ENCODE results near the gene SERPINB2.

SERPINB2 gene, protein sequence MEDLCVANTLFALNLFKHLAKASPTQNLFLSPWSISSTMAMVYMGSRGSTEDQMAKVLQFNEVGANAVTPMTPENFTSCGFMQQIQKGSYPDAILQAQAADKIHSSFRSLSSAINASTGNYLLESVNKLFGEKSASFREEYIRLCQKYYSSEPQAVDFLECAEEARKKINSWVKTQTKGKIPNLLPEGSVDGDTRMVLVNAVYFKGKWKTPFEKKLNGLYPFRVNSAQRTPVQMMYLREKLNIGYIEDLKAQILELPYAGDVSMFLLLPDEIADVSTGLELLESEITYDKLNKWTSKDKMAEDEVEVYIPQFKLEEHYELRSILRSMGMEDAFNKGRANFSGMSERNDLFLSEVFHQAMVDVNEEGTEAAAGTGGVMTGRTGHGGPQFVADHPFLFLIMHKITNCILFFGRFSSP

DNA sequence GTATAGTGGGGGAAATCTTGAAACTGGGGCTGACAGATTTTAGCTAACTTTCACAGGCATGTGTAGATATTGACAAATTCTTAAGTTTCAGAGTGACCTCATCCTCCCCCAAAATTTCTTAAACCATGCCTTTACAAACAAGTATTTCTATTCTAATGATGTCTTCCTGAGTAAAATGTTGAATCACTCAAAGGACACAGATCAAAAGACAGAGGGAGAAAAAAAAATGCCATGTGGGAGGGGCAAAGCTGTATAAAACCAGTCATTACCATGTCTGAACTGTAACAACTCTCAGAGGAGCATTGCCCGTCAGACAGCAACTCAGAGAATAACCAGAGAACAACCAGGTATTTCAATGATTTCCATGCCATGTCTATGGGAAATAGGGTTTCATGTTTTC lies at the start of gene SERPINB2:
TSS of gene SERPINB2 (plus strand) at position 282 of the 400 bp plus-strand sequence. CDS start 3,740 bp downstream, outside the sequence.
- Histone ChIP-seq H3K9me3 (ENCODE audit: low read length) (no peaks in the 10 kb centered on the region), H3K27ac (ENCODE audit: low read depth, low read length, poor library complexity, severe bottlenecking) (no peak within 1 kb of the TSS), H3K27me3 (ENCODE audit: insufficient read depth, low read length) (no peaks in the 10 kb centered on the region), H3K79me2 (ENCODE audit: insufficient read depth, low read length) (no peaks in the 10 kb centered on the region), H2AFZ (ENCODE audit: low read length) (no peak within 1 kb of the TSS), H4K20me1 (ENCODE audit: insufficient read depth, low read length) (no peaks in the 10 kb centered on the region), H3F3A (ENCODE audit: insufficient read depth, low read length) (no peaks in the 10 kb centered on the region), H3K9me2 (ENCODE audit: low read depth, low read length) (no peaks in the 10 kb centered on the region), H3K4me3 (ENCODE audit: low read depth, low read length, poor library complexity, severe bottlenecking) (no peak within 1 kb of the TSS), H3K9ac (ENCODE audit: low read length) (no peak within 1 kb of the TSS), H3K4me1 (ENCODE audit: insufficient read depth, low read length, severe bottlenecking) (no peaks in the 10 kb centered on the region), H3K4me2 (ENCODE audit: low read length) (no peak within 1 kb of the TSS), H3K36me3 (ENCODE audit: insufficient read depth, low read length) (no peaks in the 10 kb centered on the region)
- TF ChIP-seq CTCF (IDR thresholded peaks at IDR 0.05; ENCODE audit: low read length) (no peak), EZH2 (IDR thresholded peaks at IDR 0.05; ENCODE audit: borderline replicate concordance, low read length) (no peak)

GRCh38 chr18:63843008-63843407 lies 44.5 kb upstream of the SERPINB2 start:
- no peaks in the 10 kb centered on the region for H4K20me1 ChIP-seq (ENCODE audit: insufficient read depth, low read length)
- no peaks in the 10 kb centered on the region for H3K9me3 ChIP-seq (ENCODE audit: low read length)
- H3K4me3 ChIP-seq (ENCODE audit: low read depth, low read length, poor library complexity, severe bottlenecking): no peak overlapping the region
- no peaks in the 10 kb centered on the region for H3K4me1 ChIP-seq (ENCODE audit: insufficient read depth, low read length, severe bottlenecking)
- H3K79me2 ChIP-seq (ENCODE audit: insufficient read depth, low read length): no peaks in the 10 kb centered on the region
- H3K27ac ChIP-seq (ENCODE audit: low read depth, low read length, poor library complexity, severe bottlenecking): no peak overlapping the region
- H3K36me3 ChIP-seq (ENCODE audit: insufficient read depth, low read length): no peaks in the 10 kb centered on the region
- H3K9ac ChIP-seq (ENCODE audit: low read length): no peak overlapping the region
- H2AFZ ChIP-seq (ENCODE audit: low read length): no peak overlapping the region
- H3K27me3 ChIP-seq (ENCODE audit: insufficient read depth, low read length): no peaks in the 10 kb centered on the region
- TF ChIP-seq CTCF (IDR thresholded peaks at IDR 0.05; ENCODE audit: low read length) (no peak), EZH2 (IDR thresholded peaks at IDR 0.05; ENCODE audit: borderline replicate concordance, low read length) (no peak)
- H3F3A ChIP-seq (ENCODE audit: insufficient read depth, low read length): no peaks in the 10 kb centered on the region
- no peak overlapping the region for H3K4me2 ChIP-seq (ENCODE audit: low read length)
- no peaks in the 10 kb centered on the region for H3K9me2 ChIP-seq (ENCODE audit: low read depth, low read length)

- no peak overlapping the region for H3K4me2 ChIP-seq (ENCODE audit: low read length)
- H3K79me2 ChIP-seq (ENCODE audit: insufficient read depth, low read length): no peaks in the 10 kb centered on the region
- no peaks in the 10 kb centered on the region for H3K27me3 ChIP-seq (ENCODE audit: insufficient read depth, low read length)
- H4K20me1 ChIP-seq (ENCODE audit: insufficient read depth, low read length): no peaks in the 10 kb centered on the region
- no peaks in the 10 kb centered on the region for H3K36me3 ChIP-seq (ENCODE audit: insufficient read depth, low read length)
- H3K9ac ChIP-seq (ENCODE audit: low read length): no peak overlapping the region
- no peaks in the 10 kb centered on the region for H3F3A ChIP-seq (ENCODE audit: insufficient read depth, low read length)
- H3K9me2 ChIP-seq (ENCODE audit: low read depth, low read length): no peaks in the 10 kb centered on the region
- no peaks in the 10 kb centered on the region for H3K4me1 ChIP-seq (ENCODE audit: insufficient read depth, low read length, severe bottlenecking)
- H3K9me3 ChIP-seq (ENCODE audit: low read length): no peaks in the 10 kb centered on the region
- H3K27ac ChIP-seq (ENCODE audit: low read depth, low read length, poor library complexity, severe bottlenecking): no peak overlapping the region
- no peak for TF ChIP-seq EZH2 (IDR thresholded peaks at IDR 0.05; ENCODE audit: borderline replicate concordance, low read length)
- TF ChIP-seq CTCF (IDR thresholded peaks at IDR 0.05; ENCODE audit: low read length): peak; percentile 50
- no peak overlapping the region for H2AFZ ChIP-seq (ENCODE audit: low read length)
- H3K4me3 ChIP-seq (ENCODE audit: low read depth, low read length, poor library complexity, severe bottlenecking): no peak overlapping the region
These were observed 43.3 kb upstream of the SERPINB2 start for GRCh38 chr18:63844254-63844653.
